HFFc6 (cell line): ENCODE measurements around the gene PEDS1. TPM values are rescaled to one million over a fixed set of nuclear protein-coding genes. Genes with fewer than 3 reads are reported as not detected.
"Not testable (repeated sequence)": the region's sequence is repeated elsewhere in the genome, so short reads cannot be mapped to it uniquely, and the experiment has no call there.

Experiments
- DNase-seq: peaks from one replicate; pipeline ENCODE4 v3.0.0-alpha.2; 2018
- H3K27ac Mint-ChIP-seq: 2 replicates; pipeline ENCODE4 v1.8.0; 2020; ENCODE audit warnings: mild to moderate bottlenecking, mixed read lengths
- H3K27me3 Mint-ChIP-seq: 2 replicates; pipeline ENCODE4 v1.8.0; 2021; ENCODE audit warnings: mild to moderate bottlenecking, moderate library complexity, mixed read lengths; ENCODE audit not compliant: insufficient read depth
- H3K36me3 Mint-ChIP-seq: 2 replicates; pipeline ENCODE4 v1.8.0; 2021; ENCODE audit warnings: low read depth, mixed read lengths
- H3K4me1 Mint-ChIP-seq: 2 replicates; pipeline ENCODE4 v1.8.0; 2020; ENCODE audit warnings: low read depth, mixed read lengths
- H3K4me3 Mint-ChIP-seq: 2 replicates; pipeline ENCODE4 v1.8.0; 2020; ENCODE audit warnings: mild to moderate bottlenecking, moderate library complexity, mixed read lengths
- H3K9me3 Mint-ChIP-seq: 2 replicates; pipeline ENCODE4 v1.8.0; 2020; ENCODE audit warnings: mild to moderate bottlenecking, mixed read lengths
- CTCF ChIP-seq: fragments of 200-600 bp; sonication (generic); IDR thresholded peaks from 2 replicates; pipeline ENCODE4 v1.5.0; 2021; ENCODE audit warnings: antibody characterized with exemption, mild to moderate bottlenecking
- total RNA-seq, 6 experiments: library from RNA; stranded (reverse); fragmentation: NEBNext Ultra II Directional; extraction: Animal tissue kit (Norgen Biotek cat#: 25700); gene quantifications; 2 replicates in 1 of 6; 3 replicates in 5 of 6; pipeline ENCODE4 v1.2.3, GENCODE V29; 2021

Gene PEDS1
- total RNA-seq, 6 experiments from 2014 or later = 25.8 to 29.8 (median 27.8) TPM

GRCh38 chr20:50107796-50108331, 45.7 kb downstream of the PEDS1 start:
- peak overlapping the region; percentile 43 for H3K27ac Mint-ChIP-seq
- H3K36me3 Mint-ChIP-seq = peaks cover 29% of the 10 kb centered on the region
- H3K9me3 Mint-ChIP-seq = no peaks in the 10 kb centered on the region
- no peak for DNase-seq
- peak overlapping the region; percentile 0; the same call in 1 of the 2 replicates for H3K4me3 Mint-ChIP-seq
- peaks cover 4% of the 10 kb centered on the region; the same call in 1 of the 2 replicates for H3K27me3 Mint-ChIP-seq
- peaks cover 83% of the 10 kb centered on the region for H3K4me1 Mint-ChIP-seq
- no peak for TF ChIP-seq CTCF

GRCh38 chr20:50107086-50107660, 46.4 kb downstream of the PEDS1 start:
- Mint-ChIP-seq H3K27me3 (peaks cover 2% of the 10 kb centered on the region; the same call in 1 of the 2 replicates), H3K4me1 (peaks cover 86% of the 10 kb centered on the region), H3K27ac (peak overlapping the region; percentile 43), H3K4me3 (0 out of 2 replicates have a peak overlapping the region, but pooled peaks have one; percentile 0), H3K36me3 (peaks cover 30% of the 10 kb centered on the region), H3K9me3 (no peaks in the 10 kb centered on the region)
- no peak for DNase-seq
- no peak for TF ChIP-seq CTCF

- not testable (repeated sequence) for H3K4me3 Mint-ChIP-seq, DNase-seq, H3K9me3 Mint-ChIP-seq, H3K27ac Mint-ChIP-seq, H3K27me3 Mint-ChIP-seq
- Mint-ChIP-seq H3K4me1 (peaks cover 86% of the 10 kb centered on the region), H3K36me3 (peaks cover 32% of the 10 kb centered on the region)
Measured at GRCh38 chr20:50106669-50107068, 46.9 kb downstream of the PEDS1 start.

Other genes with a start within 250 kb of the PEDS1 start
- 1 to 10 TPM; 6.9 to 8.0 (median 7.2) TPM for gene SPATA2, start 238.2 kb downstream of the PEDS1 start, total RNA-seq
- gene RNF114, start 217.3 kb downstream of the PEDS1 start, total RNA-seq = 10 to 100 TPM; 51.6 to 61.0 (median 56.1) TPM
- gene SNAI1, start 170.7 kb downstream of the PEDS1 start, total RNA-seq = 1 to 10 TPM; 4.7 to 6.8 (median 5.2) TPM
- gene UBE2V1, start 40.6 kb downstream of the PEDS1 start, total RNA-seq = 100 to 1,000 TPM; 192 to 242 (median 210) TPM
- 10 to 100 TPM; 57.9 to 62.8 (median 59.8) TPM for gene CEBPB, start 37.1 kb upstream of the PEDS1 start, total RNA-seq